ENCODE data around the gene METTL24.

METTL24 gene

GRCh38 chr6:110324548-110324947 is 33.6 kb downstream of the METTL24 start:
- no peaks in the 10 kb centered on the region for H3K36me3 ChIP-seq (ENCODE audit: control insufficient read depth, insufficient read depth, low read length)
- H3K27ac ChIP-seq (ENCODE audit: low read depth, low read length), result no peak overlapping the region
- H3K4me3 ChIP-seq (ENCODE audit: low read depth, low read length), result no peak overlapping the region
- no peaks in the 10 kb centered on the region for H3K9me3 ChIP-seq (ENCODE audit: control insufficient read depth, insufficient read depth, low read depth, low read length)
- H3K27me3 ChIP-seq (ENCODE audit: control insufficient read depth, insufficient read depth, low read length), result no peaks in the 10 kb centered on the region
- H3K9ac ChIP-seq (ENCODE audit: low read length), result no peak overlapping the region
- peaks cover 46% of the 10 kb centered on the region for H3K4me1 ChIP-seq (ENCODE audit: control insufficient read depth, insufficient read depth, low read length)

- no peak overlapping the region for H3K27ac ChIP-seq (ENCODE audit: low read depth, low read length)
- H3K4me3 ChIP-seq (ENCODE audit: low read depth, low read length), result no peak overlapping the region
- no peaks in the 10 kb centered on the region for H3K36me3 ChIP-seq (ENCODE audit: control insufficient read depth, insufficient read depth, low read length)
- peak overlapping the region; percentile 5 for H3K9ac ChIP-seq (ENCODE audit: low read length)
- no peaks in the 10 kb centered on the region for H3K27me3 ChIP-seq (ENCODE audit: control insufficient read depth, insufficient read depth, low read length)
- H3K9me3 ChIP-seq (ENCODE audit: control insufficient read depth, insufficient read depth, low read depth, low read length), result no peaks in the 10 kb centered on the region
- H3K4me1 ChIP-seq (ENCODE audit: control insufficient read depth, insufficient read depth, low read length), result peaks cover 41% of the 10 kb centered on the region
Observed at GRCh38 chr6:110323258-110323657, 34.9 kb downstream of the METTL24 start.

DNA sequence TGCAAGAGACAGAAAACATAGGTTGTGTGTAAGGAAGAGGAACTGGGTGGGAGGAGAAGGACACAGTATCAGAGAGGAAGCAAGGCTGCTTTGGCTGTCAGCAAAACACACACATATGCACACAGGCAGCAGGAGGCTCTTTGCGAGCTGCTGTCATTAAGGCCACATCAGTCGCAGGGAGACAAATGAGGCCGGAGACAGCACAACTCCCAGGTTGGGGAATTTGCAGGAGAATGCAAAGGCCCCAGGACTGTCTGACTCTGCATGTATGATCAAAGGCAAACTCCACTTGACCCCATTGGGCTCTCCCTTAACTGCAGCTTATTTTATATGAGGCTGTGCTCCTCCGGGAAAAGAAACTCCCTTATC is 35.3 kb downstream of the METTL24 start:
- Histone ChIP-seq H3K9me3 (ENCODE audit: control insufficient read depth, insufficient read depth, low read depth, low read length) (no peaks in the 10 kb centered on the region), H3K4me1 (ENCODE audit: control insufficient read depth, insufficient read depth, low read length) (peaks cover 37% of the 10 kb centered on the region), H3K4me3 (ENCODE audit: low read depth, low read length) (no peak overlapping the region), H3K27me3 (ENCODE audit: control insufficient read depth, insufficient read depth, low read length) (no peaks in the 10 kb centered on the region), H3K27ac (ENCODE audit: low read depth, low read length) (no peak overlapping the region), H3K36me3 (ENCODE audit: control insufficient read depth, insufficient read depth, low read length) (no peaks in the 10 kb centered on the region), H3K9ac (ENCODE audit: low read length) (no peak overlapping the region)

DNA sequence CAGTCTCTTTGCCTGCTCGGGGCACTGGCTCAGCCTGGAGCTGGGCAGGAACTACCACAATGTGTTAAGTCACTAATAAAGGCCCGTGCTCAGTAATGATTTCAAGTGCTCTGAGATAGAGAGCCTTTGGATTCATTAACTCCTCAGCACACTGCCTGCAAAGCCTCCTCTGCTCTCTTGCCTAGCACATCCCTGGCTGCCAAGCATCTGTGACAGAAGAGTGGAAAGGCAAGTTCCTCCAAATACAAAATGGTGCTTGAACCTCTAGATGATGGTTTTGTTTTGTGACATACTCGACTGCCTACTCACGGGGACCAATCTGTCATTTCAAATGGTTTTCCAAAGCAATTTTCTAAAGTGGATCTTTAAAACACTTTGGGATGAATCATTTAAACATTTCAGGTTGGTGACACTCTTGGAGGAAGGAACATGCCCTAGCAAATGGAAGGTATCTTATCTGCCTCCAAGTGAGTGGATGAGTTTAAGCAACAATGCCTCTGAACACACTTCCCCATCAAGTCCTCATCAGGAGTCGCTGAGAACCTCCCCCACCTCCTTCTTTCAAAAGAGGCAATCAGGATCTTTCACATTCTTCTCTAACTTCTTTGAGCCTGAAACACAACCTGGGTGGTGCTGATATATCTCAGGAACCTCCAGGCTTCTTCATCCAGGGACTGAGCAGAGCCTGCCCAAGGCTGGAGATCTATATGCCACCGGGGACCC is 35.8 kb downstream of the METTL24 start:
- no peaks in the 10 kb centered on the region for H3K27me3 ChIP-seq (ENCODE audit: control insufficient read depth, insufficient read depth, low read length)
- H3K36me3 ChIP-seq (ENCODE audit: control insufficient read depth, insufficient read depth, low read length), result no peaks in the 10 kb centered on the region
- H3K4me3 ChIP-seq (ENCODE audit: low read depth, low read length), result no peak overlapping the region
- H3K9ac ChIP-seq (ENCODE audit: low read length), result no peak overlapping the region
- no peaks in the 10 kb centered on the region for H3K9me3 ChIP-seq (ENCODE audit: control insufficient read depth, insufficient read depth, low read depth, low read length)
- H3K4me1 ChIP-seq (ENCODE audit: control insufficient read depth, insufficient read depth, low read length), result peaks cover 33% of the 10 kb centered on the region
- H3K27ac ChIP-seq (ENCODE audit: low read depth, low read length), result no peak overlapping the region

GRCh38 chr6:110320307-110320706 is 37.8 kb downstream of the METTL24 start:
- H3K4me1 ChIP-seq (ENCODE audit: control insufficient read depth, insufficient read depth, low read length), result peaks cover 27% of the 10 kb centered on the region
- no peaks in the 10 kb centered on the region for H3K27me3 ChIP-seq (ENCODE audit: control insufficient read depth, insufficient read depth, low read length)
- H3K9ac ChIP-seq (ENCODE audit: low read length), result no peak overlapping the region
- H3K36me3 ChIP-seq (ENCODE audit: control insufficient read depth, insufficient read depth, low read length), result no peaks in the 10 kb centered on the region
- H3K4me3 ChIP-seq (ENCODE audit: low read depth, low read length), result no peak overlapping the region
- no peak overlapping the region for H3K27ac ChIP-seq (ENCODE audit: low read depth, low read length)
- H3K9me3 ChIP-seq (ENCODE audit: control insufficient read depth, insufficient read depth, low read depth, low read length), result no peaks in the 10 kb centered on the region

- no peaks in the 10 kb centered on the region for H3K27me3 ChIP-seq (ENCODE audit: control insufficient read depth, insufficient read depth, low read length)
- no peak overlapping the region for H3K4me3 ChIP-seq (ENCODE audit: low read depth, low read length)
- no peaks in the 10 kb centered on the region for H3K9me3 ChIP-seq (ENCODE audit: control insufficient read depth, insufficient read depth, low read depth, low read length)
- no peak overlapping the region for H3K9ac ChIP-seq (ENCODE audit: low read length)
- peaks cover 27% of the 10 kb centered on the region for H3K4me1 ChIP-seq (ENCODE audit: control insufficient read depth, insufficient read depth, low read length)
- no peaks in the 10 kb centered on the region for H3K36me3 ChIP-seq (ENCODE audit: control insufficient read depth, insufficient read depth, low read length)
- H3K27ac ChIP-seq (ENCODE audit: low read depth, low read length), result no peak overlapping the region
Observed at GRCh38 chr6:110319843-110320242, 38.3 kb downstream of the METTL24 start.

- Histone ChIP-seq H3K27me3 (ENCODE audit: control insufficient read depth, insufficient read depth, low read length) (no peaks in the 10 kb centered on the region), H3K4me3 (ENCODE audit: low read depth, low read length) (no peak overlapping the region), H3K4me1 (ENCODE audit: control insufficient read depth, insufficient read depth, low read length) (peaks cover 27% of the 10 kb centered on the region), H3K36me3 (ENCODE audit: control insufficient read depth, insufficient read depth, low read length) (no peaks in the 10 kb centered on the region), H3K9ac (ENCODE audit: low read length) (no peak overlapping the region), H3K9me3 (ENCODE audit: control insufficient read depth, insufficient read depth, low read depth, low read length) (no peaks in the 10 kb centered on the region), H3K27ac (ENCODE audit: low read depth, low read length) (no peak overlapping the region)
Observed at GRCh38 chr6:110319381-110319780, 38.8 kb downstream of the METTL24 start.

DNA sequence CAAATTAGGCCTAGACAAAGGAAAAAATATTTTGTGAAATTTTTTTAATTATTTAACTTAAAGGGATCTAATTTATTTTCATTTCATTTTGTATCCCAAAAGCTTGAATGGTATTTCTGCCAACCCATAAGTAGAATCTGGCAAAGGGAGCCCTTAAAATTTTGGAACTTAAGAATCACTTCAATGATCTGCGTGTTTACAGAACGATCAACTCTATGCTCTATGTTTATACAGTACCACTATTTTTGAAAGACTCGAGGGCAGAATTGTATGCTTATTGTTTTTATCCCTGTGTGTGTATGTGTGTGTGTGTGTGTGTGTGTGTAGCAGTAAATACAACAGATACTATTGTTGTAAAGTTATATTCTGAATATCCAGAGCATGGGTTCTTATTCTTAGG is 39.2 kb downstream of the METTL24 start:
- Histone ChIP-seq H3K9ac (ENCODE audit: low read length) (no peak overlapping the region), H3K4me1 (ENCODE audit: control insufficient read depth, insufficient read depth, low read length) (peaks cover 26% of the 10 kb centered on the region), H3K27ac (ENCODE audit: low read depth, low read length) (no peak overlapping the region), H3K9me3 (ENCODE audit: control insufficient read depth, insufficient read depth, low read depth, low read length) (no peaks in the 10 kb centered on the region), H3K36me3 (ENCODE audit: control insufficient read depth, insufficient read depth, low read length) (no peaks in the 10 kb centered on the region), H3K27me3 (ENCODE audit: control insufficient read depth, insufficient read depth, low read length) (no peaks in the 10 kb centered on the region), H3K4me3 (ENCODE audit: low read depth, low read length) (no peak overlapping the region)

- Histone ChIP-seq H3K9me3 (ENCODE audit: control insufficient read depth, insufficient read depth, low read depth, low read length) (no peaks in the 10 kb centered on the region), H3K4me1 (ENCODE audit: control insufficient read depth, insufficient read depth, low read length) (peaks cover 12% of the 10 kb centered on the region), H3K9ac (ENCODE audit: low read length) (no peak overlapping the region), H3K4me3 (ENCODE audit: low read depth, low read length) (no peak overlapping the region), H3K36me3 (ENCODE audit: control insufficient read depth, insufficient read depth, low read length) (no peaks in the 10 kb centered on the region), H3K27me3 (ENCODE audit: control insufficient read depth, insufficient read depth, low read length) (no peaks in the 10 kb centered on the region), H3K27ac (ENCODE audit: low read depth, low read length) (no peak overlapping the region)
Observed at GRCh38 chr6:110317646-110318045, 40.5 kb downstream of the METTL24 start.

GRCh38 chr6:110317189-110317588 is 41.0 kb downstream of the METTL24 start:
- H3K9ac ChIP-seq (ENCODE audit: low read length), result no peak overlapping the region
- H3K4me1 ChIP-seq (ENCODE audit: control insufficient read depth, insufficient read depth, low read length), result peaks cover 8% of the 10 kb centered on the region
- no peaks in the 10 kb centered on the region for H3K9me3 ChIP-seq (ENCODE audit: control insufficient read depth, insufficient read depth, low read depth, low read length)
- no peaks in the 10 kb centered on the region for H3K36me3 ChIP-seq (ENCODE audit: control insufficient read depth, insufficient read depth, low read length)
- H3K27me3 ChIP-seq (ENCODE audit: control insufficient read depth, insufficient read depth, low read length), result no peaks in the 10 kb centered on the region
- H3K4me3 ChIP-seq (ENCODE audit: low read depth, low read length), result no peak overlapping the region
- H3K27ac ChIP-seq (ENCODE audit: low read depth, low read length), result no peak overlapping the region

GRCh38 chr6:110315869-110316398 is 42.2 kb downstream of the METTL24 start:
- Histone ChIP-seq H3K4me1 (ENCODE audit: control insufficient read depth, insufficient read depth, low read length) (peaks cover 3% of the 10 kb centered on the region; the same call in 1 of the 2 replicates), H3K36me3 (ENCODE audit: control insufficient read depth, insufficient read depth, low read length) (no peaks in the 10 kb centered on the region), H3K4me3 (ENCODE audit: low read depth, low read length) (no peak overlapping the region), H3K27me3 (ENCODE audit: control insufficient read depth, insufficient read depth, low read length) (no peaks in the 10 kb centered on the region), H3K27ac (ENCODE audit: low read depth, low read length) (no peak overlapping the region), H3K9ac (ENCODE audit: low read length) (no peak overlapping the region), H3K9me3 (ENCODE audit: control insufficient read depth, insufficient read depth, low read depth, low read length) (no peaks in the 10 kb centered on the region)

Measured in HUES6 (cell line).